Neural progenitor cell (in vitro differentiated cells): ENCODE data around the gene PTK6.

Source experiments
- EZH2 ChIP-seq: fragments of 200-600 bp; sonication (generic); IDR thresholded peaks from 2 replicates; pipeline ENCODE4 v1.6.1; 2017; ENCODE audit warnings: antibody characterized with exemption, mild to moderate bottlenecking, moderate library complexity
- EZH2phosphoT487 ChIP-seq: fragments of 200-600 bp; sonication (generic); IDR thresholded peaks from 2 replicates; pipeline ENCODE4 v1.6.1; 2017; ENCODE audit warnings: antibody characterized with exemption
- TF ChIP-seq, protein P1 (sequence below): fragments of 200-600 bp; sonication (generic); IDR thresholded peaks from 2 replicates; pipeline ENCODE4 v1.5.1; 2017; ENCODE audit warnings: antibody characterized with exemption, mild to moderate bottlenecking

DNA sequence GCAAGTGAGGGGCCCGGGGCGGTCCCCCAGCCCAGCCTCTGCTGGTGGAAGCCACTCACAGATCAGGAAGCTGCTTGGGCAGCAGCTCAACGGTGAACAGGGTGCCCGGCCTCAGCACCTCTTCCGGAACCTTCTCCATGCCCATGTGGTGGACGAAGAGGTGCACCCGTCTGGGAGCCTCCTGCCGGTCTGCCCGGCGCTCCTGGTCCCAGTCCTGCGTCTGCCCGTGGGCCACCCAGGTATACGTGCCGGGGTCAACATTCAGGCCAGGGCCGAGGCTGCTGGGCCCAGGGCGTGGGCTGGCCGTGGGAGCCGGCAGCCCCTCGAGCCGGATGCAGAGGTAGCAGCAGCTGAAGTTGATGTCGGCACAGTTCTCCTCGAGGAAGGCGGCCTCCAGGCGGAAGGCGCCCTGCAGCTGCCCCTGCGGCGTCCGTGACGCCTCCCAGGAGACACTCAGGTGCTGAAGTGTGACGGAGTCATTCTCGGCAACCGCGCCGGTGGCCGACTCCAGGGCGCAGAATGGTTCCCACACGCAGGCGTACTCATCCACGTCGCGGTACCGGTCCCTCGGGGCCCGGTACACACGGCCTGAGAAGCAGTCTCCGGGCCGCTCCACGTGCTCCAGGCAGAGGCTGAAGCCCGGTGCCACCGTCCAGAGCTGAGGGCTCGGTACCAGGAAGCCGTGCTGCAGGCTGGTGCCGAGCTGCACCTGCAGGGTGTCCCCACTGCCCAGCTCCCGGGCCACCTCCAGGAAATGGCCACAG lies 25.5 kb upstream of the PTK6 start:
- TF ChIP-seq EZH2 (no peak), EZH2phosphoT487 (no peak)
- TF ChIP-seq, protein P1, sequence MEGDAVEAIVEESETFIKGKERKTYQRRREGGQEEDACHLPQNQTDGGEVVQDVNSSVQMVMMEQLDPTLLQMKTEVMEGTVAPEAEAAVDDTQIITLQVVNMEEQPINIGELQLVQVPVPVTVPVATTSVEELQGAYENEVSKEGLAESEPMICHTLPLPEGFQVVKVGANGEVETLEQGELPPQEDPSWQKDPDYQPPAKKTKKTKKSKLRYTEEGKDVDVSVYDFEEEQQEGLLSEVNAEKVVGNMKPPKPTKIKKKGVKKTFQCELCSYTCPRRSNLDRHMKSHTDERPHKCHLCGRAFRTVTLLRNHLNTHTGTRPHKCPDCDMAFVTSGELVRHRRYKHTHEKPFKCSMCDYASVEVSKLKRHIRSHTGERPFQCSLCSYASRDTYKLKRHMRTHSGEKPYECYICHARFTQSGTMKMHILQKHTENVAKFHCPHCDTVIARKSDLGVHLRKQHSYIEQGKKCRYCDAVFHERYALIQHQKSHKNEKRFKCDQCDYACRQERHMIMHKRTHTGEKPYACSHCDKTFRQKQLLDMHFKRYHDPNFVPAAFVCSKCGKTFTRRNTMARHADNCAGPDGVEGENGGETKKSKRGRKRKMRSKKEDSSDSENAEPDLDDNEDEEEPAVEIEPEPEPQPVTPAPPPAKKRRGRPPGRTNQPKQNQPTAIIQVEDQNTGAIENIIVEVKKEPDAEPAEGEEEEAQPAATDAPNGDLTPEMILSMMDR = no peak
